H54 (cell line): Measurements from ENCODE around the gene PARVG.

Experiments
- DNase-seq: peaks from one replicate; pipeline ENCODE4 v3.0.0; 2011; ENCODE audit warnings: low spot score, mixed read lengths; ENCODE audit not compliant: insufficient read length
- FAIRE-seq: peaks from 3 replicates; lab custom pipeline; 2011; peaks lifted over from hg19 to GRCh38; lab: Jason Lieb, UNC
- POLR2A ChIP-seq: IDR thresholded peaks from 2 replicates; pipeline ENCODE4 v1.6.1; 2011; ENCODE audit warnings: low read depth, mild to moderate bottlenecking, low read length

Gene PARVG

DNA sequence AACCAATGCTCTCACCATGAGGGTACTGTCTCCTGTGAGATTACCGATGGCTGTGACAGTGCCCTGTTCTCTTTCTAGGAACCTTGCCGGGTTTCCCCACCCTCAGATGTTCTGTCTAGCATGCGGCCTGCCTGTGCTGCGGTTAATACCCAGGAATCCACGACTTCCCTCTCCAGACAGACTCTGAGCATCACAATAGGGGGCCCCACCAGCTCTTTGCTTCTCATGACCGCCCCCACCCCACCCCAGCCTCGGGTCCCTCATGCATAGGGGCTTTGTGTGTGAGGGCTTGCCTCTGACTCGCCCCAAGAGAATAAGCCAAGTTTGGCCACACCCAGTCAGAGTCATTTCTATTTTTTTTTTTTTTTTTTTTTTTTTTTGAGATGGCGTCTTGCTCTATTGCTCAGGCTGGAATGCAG lies 10.3 kb downstream of the PARVG start:
- FAIRE-seq (no peak), DNase-seq (no peak)
- TF ChIP-seq POLR2A = no peak

GRCh38 chr22:44192098-44192815 lies 11.5 kb downstream of the PARVG start:
- FAIRE-seq (no peak), DNase-seq (peak; percentile 26)
- no peak for TF ChIP-seq POLR2A

- TF ChIP-seq POLR2A = no peak
- DNase-seq = peak; percentile 16
- no peak for FAIRE-seq
These were observed 12.2 kb downstream of the PARVG start for GRCh38 chr22:44192816-44193534.

DNA sequence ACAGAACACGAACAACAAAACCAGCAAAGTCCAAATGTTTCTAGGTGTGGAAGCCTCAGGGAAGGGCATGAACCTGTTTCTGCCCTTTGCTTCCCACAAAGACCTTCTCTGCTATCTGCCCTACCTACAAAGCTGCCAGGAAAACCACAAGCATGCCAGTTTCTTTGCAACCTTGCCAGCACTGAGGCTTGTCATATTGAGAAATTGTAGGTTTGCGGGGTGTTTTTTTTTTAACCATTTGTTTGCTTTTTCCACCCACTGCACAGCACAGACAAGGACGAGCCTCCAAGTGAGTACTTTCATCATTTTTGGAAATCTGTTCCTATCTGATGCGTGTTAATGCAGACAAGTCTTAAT lies 12.8 kb downstream of the PARVG start:
- TF ChIP-seq POLR2A = no peak
- no peak for FAIRE-seq
- DNase-seq = no peak

DNA sequence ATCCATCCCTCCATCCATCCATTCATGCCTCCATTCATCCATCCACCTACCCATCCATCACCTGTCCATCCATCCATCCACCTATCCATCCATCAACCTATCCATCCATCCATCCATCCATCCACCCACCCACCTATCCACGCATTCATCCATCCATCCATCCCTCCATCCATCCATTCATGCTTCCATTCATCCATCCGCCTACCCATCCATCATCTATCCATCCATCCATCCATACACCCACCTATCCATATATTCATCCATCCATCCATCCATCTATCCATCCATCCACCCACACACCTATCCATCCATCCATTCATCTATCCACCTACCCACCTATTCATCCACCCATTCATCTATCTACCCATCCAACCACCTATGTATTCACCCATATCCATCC lies 13.8 kb downstream of the PARVG start:
- no peak for DNase-seq
- no peak for TF ChIP-seq POLR2A
- FAIRE-seq = no peak

GRCh38 chr22:44195189-44195871 lies 14.6 kb downstream of the PARVG start:
- no peak for TF ChIP-seq POLR2A
- DNase-seq (no peak), FAIRE-seq (no peak)

- no peak for TF ChIP-seq POLR2A
- FAIRE-seq = no peak
- no peak for DNase-seq
These were observed 15.5 kb downstream of the PARVG start for GRCh38 chr22:44196241-44196640.

DNA sequence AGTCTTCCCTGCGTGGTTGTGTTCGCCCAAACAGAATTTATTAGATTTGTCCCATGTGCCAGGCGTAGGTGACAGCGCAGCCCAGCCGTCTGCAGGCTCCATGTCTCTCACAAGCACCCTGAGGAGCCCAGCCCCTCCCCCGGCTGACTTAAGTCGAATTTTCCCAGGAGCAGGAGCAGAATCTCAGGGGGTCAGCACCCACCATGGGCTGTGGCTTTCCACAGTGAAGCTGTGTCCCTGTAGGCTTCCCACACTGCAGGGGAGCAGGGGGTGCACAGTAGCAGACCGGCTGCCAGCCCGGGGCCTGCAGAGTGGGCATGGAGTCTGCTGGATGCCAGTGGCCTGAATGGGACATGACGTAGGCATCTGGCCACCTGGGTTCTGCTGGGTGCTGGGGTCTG lies 16.0 kb downstream of the PARVG start:
- no peak for DNase-seq

DNA sequence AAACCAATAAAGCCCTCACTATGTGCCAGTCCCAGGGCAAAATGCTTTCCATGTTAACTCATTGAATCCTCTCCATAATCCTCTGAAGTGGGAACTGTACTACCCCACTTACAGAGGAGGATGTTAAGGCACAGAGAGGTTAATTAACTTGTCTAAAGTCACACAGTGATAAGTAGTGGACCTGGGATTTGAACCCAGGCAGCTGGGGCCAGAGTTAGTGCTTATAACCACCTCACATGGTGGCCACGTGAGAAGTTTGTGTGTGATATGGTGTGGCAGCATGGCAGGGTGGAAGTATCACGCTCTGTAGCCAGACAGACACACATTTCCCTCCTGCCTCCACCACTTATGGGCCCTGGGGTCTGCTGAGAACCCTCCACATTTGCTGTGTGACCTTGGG lies 16.5 kb downstream of the PARVG start:
- no peak for DNase-seq

More for the DNA sequence above, 16.0 kb downstream of the PARVG start:
- no peak for TF ChIP-seq POLR2A
- no peak for FAIRE-seq

DNA sequence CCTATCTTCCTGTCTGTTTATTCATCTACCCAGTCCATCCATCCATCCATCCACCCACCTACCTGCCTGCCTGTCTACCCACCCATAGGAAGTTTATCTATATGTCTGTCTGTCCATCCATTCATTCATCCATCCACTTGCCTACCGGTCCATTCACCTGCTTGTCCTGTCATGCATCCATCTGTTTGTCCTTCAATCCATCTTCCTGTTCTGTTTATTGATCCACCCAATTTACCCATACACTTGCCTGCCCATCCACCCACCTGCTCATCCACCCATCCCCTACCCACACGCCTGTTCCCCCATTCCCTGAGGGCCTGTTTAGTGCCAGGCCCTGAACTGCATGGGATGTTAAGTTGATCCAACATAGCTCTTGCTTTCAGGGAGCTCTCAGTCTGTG lies 18.4 kb downstream of the PARVG start:
- no peak for TF ChIP-seq POLR2A
- FAIRE-seq = no peak

More for the DNA sequence above, 16.5 kb downstream of the PARVG start:
- TF ChIP-seq POLR2A = no peak
- FAIRE-seq = no peak

GRCh38 chr22:44199866-44200265 lies 19.1 kb downstream of the PARVG start:
- FAIRE-seq (no peak), DNase-seq (no peak)
- no peak for TF ChIP-seq POLR2A

More for the DNA sequence above, 18.4 kb downstream of the PARVG start:
- no peak for DNase-seq

DNA sequence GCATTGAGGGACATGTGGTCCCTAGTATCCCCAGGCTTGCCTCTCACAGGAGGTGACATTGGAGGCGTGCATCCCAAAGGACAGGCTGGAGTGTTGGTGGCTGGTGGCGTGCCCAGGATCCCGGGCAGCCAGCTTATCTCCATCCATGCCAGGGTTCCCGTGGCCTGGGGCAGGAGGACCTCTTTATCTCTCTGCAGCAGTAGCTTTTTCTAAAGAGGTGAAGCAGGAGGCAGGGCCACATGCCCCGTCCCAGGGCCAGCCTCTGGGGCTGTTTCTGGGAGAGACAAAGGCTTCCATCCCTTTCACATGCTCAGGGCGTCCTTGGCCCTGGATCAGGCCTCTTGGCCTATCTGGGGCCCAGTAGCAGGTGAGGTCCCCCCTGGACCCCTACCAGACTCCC lies 19.7 kb downstream of the PARVG start:
- FAIRE-seq (no peak), DNase-seq (no peak)
- TF ChIP-seq POLR2A = no peak

DNA sequence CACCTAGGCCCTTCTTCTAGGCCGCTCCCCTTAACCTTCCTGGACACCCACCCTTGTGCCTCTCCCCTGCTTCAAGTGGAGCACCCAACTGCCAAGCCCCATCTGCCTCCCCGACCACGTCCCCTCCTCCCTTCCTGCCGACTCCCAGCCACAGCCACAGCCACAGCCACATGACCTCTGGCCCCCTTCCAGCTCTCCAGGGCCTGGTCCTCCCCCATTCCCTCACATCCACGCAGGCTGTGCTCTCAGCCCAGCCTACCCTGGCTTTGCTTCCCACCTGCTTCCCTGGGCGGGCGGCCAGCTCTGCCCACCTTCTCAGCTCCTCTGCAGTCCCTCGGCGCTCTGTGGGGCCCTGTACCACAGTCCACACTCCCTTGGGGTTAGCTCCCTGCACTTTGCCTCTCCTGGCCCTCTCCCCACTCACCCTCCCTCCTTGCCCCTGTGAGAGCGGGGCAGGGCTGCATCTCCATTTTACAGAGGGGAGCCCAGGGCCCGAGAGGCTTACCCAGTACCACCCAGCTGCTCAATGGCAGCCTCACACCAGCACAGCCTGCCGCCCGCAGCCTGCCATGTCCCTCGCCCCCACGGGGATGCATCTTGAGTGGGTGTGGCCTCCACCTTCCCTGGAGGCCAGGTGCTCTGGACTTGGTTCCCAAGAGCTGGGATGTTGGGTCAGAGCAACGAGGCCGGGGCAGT lies 20.3 kb downstream of the PARVG start:
- DNase-seq = no peak
- no peak for FAIRE-seq

GRCh38 chr22:44201665-44202064 lies 20.9 kb downstream of the PARVG start:
- no peak for DNase-seq
- FAIRE-seq = no peak
- TF ChIP-seq POLR2A = no peak

More for the DNA sequence above, 20.3 kb downstream of the PARVG start:
- TF ChIP-seq POLR2A = no peak
